ENCODE measurements around the gene TOGARAM2. TPM values are rescaled to one million over a fixed set of nuclear protein-coding genes. Genes with fewer than 3 reads are reported as not detected.

TOGARAM2 gene
- 0.03 TPM in 1 of 2 replicates, not detected in the other for total RNA-seq (2014; rRNA removed; shearing (Covaris generic))

GRCh38 chr2:28981016-28981441 is at the start of gene TOGARAM2:
TSS of gene TOGARAM2 (plus strand) at chr2:28981298. CDS start at chr2:28994835, 13,537 bp downstream.
- no peak within 1 kb of the TSS for H3K27ac ChIP-seq
- H3K27me3 ChIP-seq (replicated peaks) = no peaks in the 10 kb centered on the region
- H3K9me3 ChIP-seq (replicated peaks) = no peaks in the 10 kb centered on the region
- peak in 1 of 2 experiments; percentile 19 for DNase-seq (ENCODE audit: low read depth in 1 of 2, low spot score in 2 of 2)
- no peak within 1 kb of the TSS for H3K4me3 ChIP-seq
- H3K36me3 ChIP-seq = no peaks in the 10 kb centered on the region
- H3K4me1 ChIP-seq (replicated peaks) = peaks cover 12% of the 10 kb centered on the region; the same call in 1 of the 2 replicates

- Histone ChIP-seq H3K27ac (no peak overlapping the region), H3K9me3 (replicated peaks) (no peaks in the 10 kb centered on the region), H3K4me3 (no peak overlapping the region), H3K36me3 (peaks cover 88% of the 10 kb centered on the region), H3K27me3 (replicated peaks) (no peaks in the 10 kb centered on the region), H3K4me1 (replicated peaks) (no peaks in the 10 kb centered on the region)
- no peak for DNase-seq (ENCODE audit: low read depth in 1 of 2, low spot score in 2 of 2)
Measured at GRCh38 chr2:28934769-28935168, 46.3 kb upstream of the TOGARAM2 start.

DNA sequence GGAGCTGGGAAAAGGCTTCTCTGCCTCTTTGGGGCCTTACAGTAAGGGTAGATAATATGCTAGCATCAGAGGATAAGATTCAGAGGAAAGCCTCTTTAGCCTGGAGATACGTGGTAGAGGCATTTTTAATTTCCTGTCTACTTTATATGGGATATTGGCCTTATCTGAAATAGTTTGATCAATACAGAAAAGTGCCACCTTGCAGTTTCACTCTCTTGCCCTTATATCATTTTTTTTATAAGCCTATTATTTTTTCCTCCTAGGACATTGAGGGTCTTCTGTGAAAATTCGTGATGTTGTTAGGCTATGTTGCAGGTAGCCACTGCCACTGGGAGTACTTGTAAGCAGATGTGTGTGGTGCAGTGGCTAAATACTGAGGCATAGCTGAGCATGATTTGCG is 40.1 kb upstream of the TOGARAM2 start:
- Histone ChIP-seq H3K36me3 (peaks cover 86% of the 10 kb centered on the region), H3K4me1 (replicated peaks) (no peaks in the 10 kb centered on the region), H3K9me3 (replicated peaks) (no peaks in the 10 kb centered on the region), H3K4me3 (no peak overlapping the region), H3K27ac (no peak overlapping the region), H3K27me3 (replicated peaks) (no peaks in the 10 kb centered on the region)
- DNase-seq (ENCODE audit: low read depth in 1 of 2, low spot score in 2 of 2) = no peak

DNA sequence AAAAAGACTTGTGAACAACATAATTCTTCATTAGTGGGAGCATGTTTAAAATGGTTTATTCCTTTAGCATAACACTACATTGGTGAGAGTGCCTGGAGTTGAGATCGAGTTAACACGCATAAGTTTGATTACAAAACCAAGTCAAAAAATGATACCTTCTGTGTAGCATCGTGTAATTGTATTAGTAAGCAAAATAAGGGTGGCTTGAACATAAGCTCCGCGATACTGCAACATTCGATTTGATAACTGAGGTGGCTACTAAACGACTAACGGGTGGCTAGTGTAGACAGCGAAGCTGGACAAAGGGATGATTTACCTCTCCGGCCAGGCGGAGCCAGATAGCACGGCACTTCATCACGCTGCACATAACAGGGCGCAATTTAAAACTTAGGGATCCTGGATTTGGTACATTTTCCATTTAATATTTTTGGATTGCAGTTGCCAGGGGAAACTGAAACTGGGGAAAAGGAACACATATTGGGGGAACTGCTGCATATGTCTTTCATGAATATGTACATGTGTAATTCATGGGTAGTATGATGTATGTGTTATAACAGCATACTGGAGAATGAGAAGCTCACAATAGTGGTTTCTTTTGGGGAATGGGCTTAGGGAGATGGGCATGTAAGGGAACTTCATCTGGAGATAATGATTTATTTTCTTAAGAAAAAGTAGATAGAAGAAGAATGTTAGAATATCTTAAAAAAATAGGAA is 36.4 kb upstream of the TOGARAM2 start:
- no peak for DNase-seq (ENCODE audit: low read depth in 1 of 2, low spot score in 2 of 2)
- H3K36me3 ChIP-seq = peaks cover 87% of the 10 kb centered on the region
- no peaks in the 10 kb centered on the region for H3K4me1 ChIP-seq (replicated peaks)
- H3K9me3 ChIP-seq (replicated peaks) = peaks cover 4% of the 10 kb centered on the region; the same call in 1 of the 2 replicates
- no peak overlapping the region for H3K27ac ChIP-seq
- H3K27me3 ChIP-seq (replicated peaks) = no peaks in the 10 kb centered on the region
- no peak overlapping the region for H3K4me3 ChIP-seq

GRCh38 chr2:28948160-28948559 is 32.9 kb upstream of the TOGARAM2 start:
- Histone ChIP-seq H3K27me3 (replicated peaks) (no peaks in the 10 kb centered on the region), H3K4me1 (replicated peaks) (peaks cover 30% of the 10 kb centered on the region), H3K4me3 (no peak overlapping the region), H3K36me3 (peaks cover 61% of the 10 kb centered on the region), H3K9me3 (replicated peaks) (peaks cover 4% of the 10 kb centered on the region; the same call in 1 of the 2 replicates), H3K27ac (no peak overlapping the region)
- no peak for DNase-seq (ENCODE audit: low read depth in 1 of 2, low spot score in 2 of 2)

DNA sequence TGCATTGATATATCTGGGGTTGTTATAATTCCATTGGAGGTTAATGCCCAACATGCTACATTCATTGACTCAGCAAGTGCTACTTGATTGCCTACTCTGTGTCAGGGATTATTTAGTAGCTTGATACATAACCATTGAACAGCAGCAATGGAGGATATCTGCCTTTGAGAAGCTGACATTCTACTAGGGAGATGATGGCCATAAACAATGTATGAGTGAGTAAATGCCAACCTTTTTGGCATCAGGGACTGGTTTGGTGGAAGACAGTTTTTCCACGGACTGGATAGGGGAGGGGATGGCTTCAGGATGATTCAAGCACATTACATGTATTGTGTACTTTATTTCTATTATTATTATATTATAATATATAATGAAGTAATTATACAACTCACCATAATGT is 31.9 kb upstream of the TOGARAM2 start:
- H3K4me3 ChIP-seq = no peak overlapping the region
- H3K27ac ChIP-seq = no peak overlapping the region
- H3K9me3 ChIP-seq (replicated peaks) = peaks cover 4% of the 10 kb centered on the region; the same call in 1 of the 2 replicates
- DNase-seq (ENCODE audit: low read depth in 1 of 2, low spot score in 2 of 2) = no peak
- peaks cover 51% of the 10 kb centered on the region for H3K36me3 ChIP-seq
- H3K27me3 ChIP-seq (replicated peaks) = no peaks in the 10 kb centered on the region
- peaks cover 30% of the 10 kb centered on the region for H3K4me1 ChIP-seq (replicated peaks)

DNA sequence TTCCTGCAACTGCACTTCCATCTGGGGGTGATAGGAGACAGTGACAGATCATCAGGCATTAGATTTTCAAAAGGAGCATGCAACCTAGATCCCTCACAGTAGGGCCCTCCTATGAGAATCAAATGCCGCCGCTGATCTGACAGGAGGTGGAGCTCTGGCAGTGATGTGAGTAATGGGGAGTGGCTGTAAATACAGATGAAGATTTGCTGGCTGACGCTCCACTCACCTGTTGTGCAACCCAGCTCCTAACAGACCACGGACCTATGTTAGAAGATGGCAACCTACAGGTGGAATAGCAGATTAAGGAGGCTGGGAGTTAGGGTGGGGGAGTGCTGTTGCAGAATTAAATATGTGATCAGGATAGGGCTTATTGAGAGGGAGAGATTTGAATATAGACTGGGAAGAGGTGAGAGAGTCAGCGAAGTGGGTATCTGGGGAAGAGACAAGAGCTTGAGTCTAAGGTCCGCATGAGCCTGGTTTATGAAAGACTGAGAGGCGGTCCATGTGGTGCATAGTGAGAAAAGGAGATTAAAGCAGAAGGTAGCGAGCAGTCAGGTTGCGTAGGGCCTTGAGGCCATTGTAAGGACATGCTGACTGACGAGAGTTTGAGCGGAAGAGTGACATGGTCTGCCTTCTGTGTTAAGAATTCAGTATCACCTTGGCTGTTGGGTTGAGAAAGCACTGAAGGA is 31.3 kb upstream of the TOGARAM2 start:
- Histone ChIP-seq H3K4me1 (replicated peaks) (peaks cover 30% of the 10 kb centered on the region), H3K9me3 (replicated peaks) (peaks cover 4% of the 10 kb centered on the region; the same call in 1 of the 2 replicates), H3K4me3 (no peak overlapping the region), H3K27ac (no peak overlapping the region), H3K36me3 (peaks cover 45% of the 10 kb centered on the region), H3K27me3 (replicated peaks) (no peaks in the 10 kb centered on the region)
- DNase-seq (ENCODE audit: low read depth in 1 of 2, low spot score in 2 of 2) = no peak

DNA sequence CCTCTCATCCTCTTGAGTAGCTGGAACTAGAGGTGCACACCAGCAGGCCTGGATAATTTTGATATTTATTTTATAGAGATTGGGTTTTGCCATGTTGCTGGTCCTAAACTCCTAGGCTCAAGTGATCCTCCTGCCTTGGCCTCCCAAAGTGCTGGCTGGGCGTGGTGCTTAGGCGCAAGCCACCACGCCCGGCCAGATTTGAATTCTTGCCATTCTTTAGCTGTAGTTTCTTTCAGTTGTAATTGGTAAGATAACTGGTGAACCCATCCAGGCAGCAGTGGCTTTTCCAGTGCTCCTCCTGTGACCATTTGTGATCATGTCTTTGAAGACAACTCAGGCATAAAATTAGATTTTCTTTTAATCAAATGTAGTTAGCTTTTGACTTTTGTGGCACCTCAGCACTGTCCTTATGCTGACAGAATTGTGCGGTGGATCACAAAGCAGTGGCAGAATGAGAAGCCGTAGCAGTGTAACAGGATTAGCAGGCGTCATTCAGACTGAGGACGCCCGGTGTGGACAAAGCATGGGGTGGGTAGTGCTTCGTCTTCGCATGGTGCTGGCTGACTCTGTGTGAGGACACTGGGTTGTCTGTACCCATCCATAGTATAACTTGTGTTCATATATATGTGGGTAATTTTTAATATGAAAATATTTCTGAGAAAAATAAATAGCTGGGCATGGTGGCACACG is 30.0 kb upstream of the TOGARAM2 start:
- Histone ChIP-seq H3K27ac (peak overlapping the region; percentile 61), H3K9me3 (replicated peaks) (peaks cover 4% of the 10 kb centered on the region; the same call in 1 of the 2 replicates), H3K4me3 (no peak overlapping the region), H3K27me3 (replicated peaks) (no peaks in the 10 kb centered on the region), H3K4me1 (replicated peaks) (peaks cover 30% of the 10 kb centered on the region), H3K36me3 (peaks cover 32% of the 10 kb centered on the region)
- no peak for DNase-seq (ENCODE audit: low read depth in 1 of 2, low spot score in 2 of 2)

- H3K36me3 ChIP-seq = peaks cover 21% of the 10 kb centered on the region
- H3K27me3 ChIP-seq (replicated peaks) = no peaks in the 10 kb centered on the region
- peak overlapping the region; percentile 61 for H3K27ac ChIP-seq
- peak; percentile 69 to 82 for DNase-seq (ENCODE audit: low read depth in 1 of 2, low spot score in 2 of 2)
- H3K4me1 ChIP-seq (replicated peaks) = peaks cover 30% of the 10 kb centered on the region
- peaks cover 4% of the 10 kb centered on the region; the same call in 1 of the 2 replicates for H3K9me3 ChIP-seq (replicated peaks)
- no peak overlapping the region for H3K4me3 ChIP-seq
Measured at GRCh38 chr2:28951910-28952835, 28.9 kb upstream of the TOGARAM2 start.

DNA sequence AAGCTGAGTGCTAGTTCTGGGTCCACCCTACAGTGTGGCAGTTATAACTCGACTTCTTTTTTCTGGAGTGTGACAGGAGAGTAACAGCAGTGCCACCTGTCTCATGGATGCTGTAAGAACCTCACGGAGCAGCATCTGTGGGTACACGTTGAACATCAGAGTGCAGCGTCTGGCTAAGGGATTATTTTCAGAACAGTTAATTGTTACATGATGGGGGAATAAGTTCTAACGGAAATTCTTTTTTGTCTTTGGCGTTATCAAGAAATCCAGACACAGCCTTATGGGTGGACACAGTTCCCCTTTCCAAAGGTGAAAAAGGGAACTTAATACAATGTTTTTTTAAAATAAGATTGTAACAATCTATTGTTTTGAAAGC is 28.3 kb upstream of the TOGARAM2 start:
- Histone ChIP-seq H3K4me3 (no peak overlapping the region), H3K9me3 (replicated peaks) (peaks cover 4% of the 10 kb centered on the region; the same call in 1 of the 2 replicates), H3K36me3 (peaks cover 18% of the 10 kb centered on the region), H3K27me3 (replicated peaks) (no peaks in the 10 kb centered on the region), H3K4me1 (replicated peaks) (peaks cover 30% of the 10 kb centered on the region), H3K27ac (peak overlapping the region; percentile 61; the same call in 1 of the 2 replicates)
- no peak for DNase-seq (ENCODE audit: low read depth in 1 of 2, low spot score in 2 of 2)

- no peaks in the 10 kb centered on the region for H3K27me3 ChIP-seq (replicated peaks)
- no peak overlapping the region for H3K4me3 ChIP-seq
- H3K36me3 ChIP-seq = no peaks in the 10 kb centered on the region
- DNase-seq (ENCODE audit: low read depth in 1 of 2, low spot score in 2 of 2) = no peak
- H3K9me3 ChIP-seq (replicated peaks) = no peaks in the 10 kb centered on the region
- H3K4me1 ChIP-seq (replicated peaks) = peaks cover 26% of the 10 kb centered on the region
- no peak overlapping the region for H3K27ac ChIP-seq
Measured at GRCh38 chr2:28955467-28955866, 25.6 kb upstream of the TOGARAM2 start.

GRCh38 chr2:28956415-28956826 is 24.7 kb upstream of the TOGARAM2 start:
- no peaks in the 10 kb centered on the region for H3K9me3 ChIP-seq (replicated peaks)
- H3K4me3 ChIP-seq = no peak overlapping the region
- no peaks in the 10 kb centered on the region for H3K36me3 ChIP-seq
- peaks cover 17% of the 10 kb centered on the region for H3K4me1 ChIP-seq (replicated peaks)
- DNase-seq (ENCODE audit: low read depth in 1 of 2, low spot score in 2 of 2) = no peak
- H3K27me3 ChIP-seq (replicated peaks) = no peaks in the 10 kb centered on the region
- no peak overlapping the region for H3K27ac ChIP-seq

GRCh38 chr2:28956890-28957289 is 24.2 kb upstream of the TOGARAM2 start:
- Histone ChIP-seq H3K36me3 (no peaks in the 10 kb centered on the region), H3K27ac (no peak overlapping the region), H3K27me3 (replicated peaks) (no peaks in the 10 kb centered on the region), H3K9me3 (replicated peaks) (no peaks in the 10 kb centered on the region), H3K4me3 (no peak overlapping the region), H3K4me1 (replicated peaks) (peaks cover 12% of the 10 kb centered on the region)
- no peak for DNase-seq (ENCODE audit: low read depth in 1 of 2, low spot score in 2 of 2)
